ENCODE results near the gene SIRT6. TPM values are rescaled to one million over a fixed set of nuclear protein-coding genes. Genes with fewer than 3 reads are reported as not detected.

SIRT6 gene
- total RNA-seq, 1 donor, result 14.7 TPM

- DNase-seq (ENCODE audit: low read depth), result no peak
- H3K4me3 ChIP-seq (ENCODE audit: low read depth, low read length), result no peak overlapping the region
- TF ChIP-seq, protein P1, sequence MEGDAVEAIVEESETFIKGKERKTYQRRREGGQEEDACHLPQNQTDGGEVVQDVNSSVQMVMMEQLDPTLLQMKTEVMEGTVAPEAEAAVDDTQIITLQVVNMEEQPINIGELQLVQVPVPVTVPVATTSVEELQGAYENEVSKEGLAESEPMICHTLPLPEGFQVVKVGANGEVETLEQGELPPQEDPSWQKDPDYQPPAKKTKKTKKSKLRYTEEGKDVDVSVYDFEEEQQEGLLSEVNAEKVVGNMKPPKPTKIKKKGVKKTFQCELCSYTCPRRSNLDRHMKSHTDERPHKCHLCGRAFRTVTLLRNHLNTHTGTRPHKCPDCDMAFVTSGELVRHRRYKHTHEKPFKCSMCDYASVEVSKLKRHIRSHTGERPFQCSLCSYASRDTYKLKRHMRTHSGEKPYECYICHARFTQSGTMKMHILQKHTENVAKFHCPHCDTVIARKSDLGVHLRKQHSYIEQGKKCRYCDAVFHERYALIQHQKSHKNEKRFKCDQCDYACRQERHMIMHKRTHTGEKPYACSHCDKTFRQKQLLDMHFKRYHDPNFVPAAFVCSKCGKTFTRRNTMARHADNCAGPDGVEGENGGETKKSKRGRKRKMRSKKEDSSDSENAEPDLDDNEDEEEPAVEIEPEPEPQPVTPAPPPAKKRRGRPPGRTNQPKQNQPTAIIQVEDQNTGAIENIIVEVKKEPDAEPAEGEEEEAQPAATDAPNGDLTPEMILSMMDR (IDR thresholded peaks at IDR 0.05; ENCODE audit: insufficient read depth, low read length), result no peak
These were observed 57.7 kb downstream of the SIRT6 start for GRCh38 chr19:4124638-4125037.

Small RNA genes lying within 50 kb of the gene (small RNA-seq; reads per million reads assigned to genes)
- gene RF00017, result not detected

Other genes with a start within 250 kb of the SIRT6 start
- not detected in 2 replicates for gene NMRK2, start 249.5 kb downstream of the SIRT6 start, total RNA-seq (ENCODE audit: low replicate concordance)
- 64.7 and 82.8 TPM in 2 replicates for gene DAPK3, start 211.5 kb downstream of the SIRT6 start, total RNA-seq (ENCODE audit: low replicate concordance)
- gene EEF2, start 197.1 kb downstream of the SIRT6 start, total RNA-seq (ENCODE audit: low replicate concordance), result 1,127 and 1,964 TPM in 2 replicates
- gene PIAS4, start 174.8 kb downstream of the SIRT6 start, total RNA-seq (ENCODE audit: low replicate concordance), result 21.5 and 23.8 TPM in 2 replicates
- gene ZBTB7A, start 115.7 kb downstream of the SIRT6 start, total RNA-seq (ENCODE audit: low replicate concordance), result 23.5 and 31.6 TPM in 2 replicates
- 177 and 215 TPM in 2 replicates for gene MAP2K2, start 58.4 kb downstream of the SIRT6 start, total RNA-seq (ENCODE audit: low replicate concordance)
- gene CREB3L3, start 28.9 kb downstream of the SIRT6 start, total RNA-seq (ENCODE audit: low replicate concordance), result not detected in 2 replicates
- gene ANKRD24, start 126 bp upstream of the SIRT6 start, total RNA-seq (ENCODE audit: low replicate concordance), result 0.99 and 5.1 TPM in 2 replicates
- 0.33 TPM in 1 of 2 replicates, not detected in the other for gene EBI3, start 47.0 kb upstream of the SIRT6 start, total RNA-seq (ENCODE audit: low replicate concordance)
- 16.8 and 17.2 TPM in 2 replicates for gene YJU2, start 64.5 kb upstream of the SIRT6 start, total RNA-seq (ENCODE audit: low replicate concordance)
- not detected in 2 replicates for gene SHD, start 96.7 kb upstream of the SIRT6 start, total RNA-seq (ENCODE audit: low replicate concordance)
- not detected in 2 replicates for gene TMIGD2, start 119.8 kb upstream of the SIRT6 start, total RNA-seq (ENCODE audit: low replicate concordance)
- gene FSD1, start 122.0 kb upstream of the SIRT6 start, total RNA-seq (ENCODE audit: low replicate concordance), result 6.3 and 7.5 TPM in 2 replicates
- gene STAP2, start 156.3 kb upstream of the SIRT6 start, total RNA-seq (ENCODE audit: low replicate concordance), result 1.2 and 7.5 TPM in 2 replicates
- 5.4 and 13.2 TPM in 2 replicates for gene MPND, start 161.0 kb upstream of the SIRT6 start, total RNA-seq (ENCODE audit: low replicate concordance)
- gene SH3GL1, start 218.0 kb upstream of the SIRT6 start, total RNA-seq (ENCODE audit: low replicate concordance), result 49.1 and 97.2 TPM in 2 replicates
- gene CHAF1A, start 220.1 kb upstream of the SIRT6 start, total RNA-seq (ENCODE audit: low replicate concordance), result 8.6 and 25.8 TPM in 2 replicates